Hematopoietic multipotent progenitor cell treated with erythropoietin and hydrocortisone succinate and interleukin-3 and kit ligand, for 15 days (in vitro differentiated cells): ENCODE measurements around the gene DDHD1.
"Not testable (repeated sequence)": the region's sequence is repeated elsewhere in the genome, so short reads cannot be mapped to it uniquely, and the experiment has no call there.

ENCODE experiments used
- DNase-seq: peaks from one replicate; pipeline ENCODE4 v3.0.0-alpha.2; 2015; ENCODE audit warnings: low spot score

The DDHD1 gene

GRCh38 chr14:53152887-53153701, at the start of gene DDHD1:
TSS of gene DDHD1 (minus strand) at chr14:53153323. CDS start at chr14:53153098, 225 bp downstream.
- peak; percentile 83 for DNase-seq

- DNase-seq, result no peak
These were observed 42.8 kb upstream of the DDHD1 start for GRCh38 chr14:53195949-53196348.

DNA sequence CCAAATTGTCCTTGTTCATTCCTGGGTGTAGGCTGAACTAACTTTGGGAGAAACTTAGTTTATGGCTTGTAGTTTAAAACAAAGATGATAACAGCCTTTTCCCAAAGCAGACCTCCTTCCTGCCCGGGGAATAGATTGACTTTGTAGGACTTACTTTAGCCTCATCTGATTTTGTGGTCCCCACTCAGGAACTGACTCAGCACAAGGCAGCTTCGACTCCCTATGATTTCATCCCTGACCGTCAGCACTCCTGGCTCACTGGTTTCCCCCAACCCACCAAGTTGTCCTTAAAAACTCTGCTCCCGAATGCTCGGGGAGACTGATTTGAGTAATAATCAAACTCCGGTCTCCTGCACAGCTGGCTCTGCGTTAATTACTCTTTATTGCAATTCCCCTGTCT, 40.1 kb upstream of the DDHD1 start:
- no peak for DNase-seq

- DNase-seq, result no peak
These were observed 39.1 kb upstream of the DDHD1 start for GRCh38 chr14:53192052-53192760.

DNA sequence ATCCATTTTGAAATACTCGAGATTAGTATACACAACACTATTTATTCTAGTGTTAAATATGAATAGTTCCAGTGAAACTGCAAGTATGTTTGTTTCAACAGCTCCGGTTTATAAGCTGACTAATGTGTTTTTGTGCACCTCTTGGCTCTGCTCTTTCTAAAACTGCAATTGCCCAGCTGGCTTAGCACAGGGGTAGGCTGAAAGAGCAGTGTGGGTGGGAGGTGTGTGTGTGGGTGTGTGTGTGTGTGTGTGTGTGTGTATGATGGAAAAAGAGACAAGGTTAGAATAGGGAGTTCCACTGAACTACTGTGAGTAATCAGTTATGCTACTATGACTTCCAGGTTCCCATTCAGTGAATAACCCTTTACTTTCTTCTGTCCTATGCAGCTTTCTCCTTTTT, 37.8 kb upstream of the DDHD1 start:
- no peak for DNase-seq

- DNase-seq, result no peak
These were observed 34.9 kb upstream of the DDHD1 start for GRCh38 chr14:53187921-53188463.

GRCh38 chr14:53186532-53186931, 33.4 kb upstream of the DDHD1 start:
- no peak for DNase-seq

GRCh38 chr14:53183611-53184010, 30.5 kb upstream of the DDHD1 start:
- DNase-seq, result no peak

GRCh38 chr14:53183056-53183455, 29.9 kb upstream of the DDHD1 start:
- DNase-seq, result no peak

DNA sequence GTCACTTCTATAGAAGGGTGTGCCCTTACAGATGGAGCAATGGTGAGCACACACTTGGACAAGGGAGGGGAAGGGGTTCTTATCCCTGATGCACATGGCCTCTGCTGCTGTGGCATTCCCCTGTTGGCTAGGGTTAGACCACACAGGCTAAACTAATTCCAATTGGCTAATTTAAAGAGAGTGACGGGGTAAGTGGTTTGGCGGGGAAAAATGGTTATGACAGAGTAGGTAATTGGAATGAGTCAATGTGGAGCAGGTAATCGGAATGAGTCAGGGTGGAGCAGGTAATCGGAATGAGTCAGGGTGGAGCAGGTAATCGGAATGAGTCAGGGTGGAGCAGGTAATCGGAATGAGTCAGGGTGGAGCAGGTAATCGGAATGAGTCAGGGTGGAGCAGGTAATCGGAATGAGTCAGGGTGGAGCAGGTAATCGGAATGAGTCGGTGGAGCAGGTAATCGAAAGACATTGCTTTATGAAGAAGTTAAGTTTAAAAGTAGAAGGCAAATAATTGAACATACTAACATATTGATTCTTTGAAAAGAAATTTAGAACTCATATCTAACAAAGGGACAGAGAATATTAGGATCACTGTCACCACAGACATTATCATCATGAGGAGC, 28.4 kb upstream of the DDHD1 start:
- not testable (repeated sequence) for DNase-seq

- peak; percentile 43 for DNase-seq
These were observed 27.4 kb upstream of the DDHD1 start for GRCh38 chr14:53180272-53181221.

DNA sequence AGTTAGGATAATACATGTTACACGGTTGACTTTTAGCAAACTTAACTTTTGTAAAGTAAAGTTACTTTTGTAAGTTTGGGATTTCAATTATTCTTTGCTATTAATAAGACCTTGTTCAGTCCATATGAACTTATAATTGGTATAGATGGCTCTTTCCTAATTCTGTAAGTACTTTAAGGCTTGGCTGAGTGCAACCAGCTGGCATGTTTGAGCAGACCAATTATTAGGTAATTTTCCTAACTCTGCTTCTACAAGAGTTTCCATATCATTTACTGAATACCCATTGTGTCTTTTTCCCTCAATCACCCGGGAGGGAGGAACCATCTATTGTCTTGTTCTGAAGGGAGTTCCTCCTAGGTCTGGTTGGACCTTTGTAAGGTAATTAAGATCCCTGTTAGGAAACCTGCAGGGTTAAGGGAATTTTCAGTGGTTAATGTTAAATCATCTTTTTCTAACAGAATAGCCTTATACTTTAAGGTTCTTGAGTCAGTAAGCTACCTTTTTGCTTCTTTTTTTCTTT, 26.4 kb upstream of the DDHD1 start:
- not testable (repeated sequence) for DNase-seq

- DNase-seq, result no peak
These were observed 22.3 kb upstream of the DDHD1 start for GRCh38 chr14:53175375-53175774.

GRCh38 chr14:53174918-53175317, 21.8 kb upstream of the DDHD1 start:
- DNase-seq, result no peak

- DNase-seq, result no peak
These were observed 15.7 kb upstream of the DDHD1 start for GRCh38 chr14:53168786-53169185.

DNA sequence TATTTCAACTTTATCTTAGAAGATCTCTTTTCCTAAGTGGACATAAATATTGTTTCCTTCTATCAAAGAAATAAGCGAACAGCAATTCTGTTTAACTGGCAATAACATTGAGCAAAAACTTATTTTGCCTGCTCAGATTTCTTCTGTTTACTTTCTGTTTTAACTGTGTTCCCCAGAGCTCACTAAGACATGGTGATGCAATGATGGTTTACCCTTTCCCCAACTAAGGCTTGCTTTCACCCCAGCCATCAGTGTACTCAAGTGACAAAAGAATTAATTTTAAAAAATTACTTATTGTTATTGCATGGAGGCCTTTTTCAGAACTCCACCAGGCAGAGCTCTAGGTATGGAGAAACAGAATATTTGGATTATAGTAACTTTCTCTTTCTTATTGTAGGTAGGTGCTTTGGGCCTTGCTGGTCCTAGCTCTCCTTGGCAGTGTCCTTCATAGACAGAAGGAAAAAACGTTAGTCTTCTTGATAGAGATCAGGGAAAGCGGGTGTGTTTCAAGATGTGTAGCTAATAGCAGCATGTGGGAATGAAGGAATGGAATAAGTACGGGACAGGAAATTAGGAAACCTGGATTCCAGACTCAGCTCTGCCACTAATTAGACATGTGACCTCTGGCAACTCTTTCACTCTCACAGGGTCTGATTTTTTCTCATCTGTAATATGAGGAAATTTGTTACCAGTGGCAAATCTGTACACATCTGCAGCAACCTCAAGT, 14.6 kb upstream of the DDHD1 start:
- DNase-seq, result no peak

- DNase-seq, result no peak
These were observed 8.8 kb upstream of the DDHD1 start for GRCh38 chr14:53161758-53162435.

GRCh38 chr14:53156238-53156637, 3.1 kb upstream of the DDHD1 start:
- no peak for DNase-seq

- DNase-seq, result no peak
These were observed 584 bp upstream of the DDHD1 start for GRCh38 chr14:53153702-53154112.
